ENCODE results near the gene MED8.
"Not testable (repeated sequence)": the region's sequence is repeated elsewhere in the genome, so short reads cannot be mapped to it uniquely, and the experiment has no call there.

The MED8 gene

DNA sequence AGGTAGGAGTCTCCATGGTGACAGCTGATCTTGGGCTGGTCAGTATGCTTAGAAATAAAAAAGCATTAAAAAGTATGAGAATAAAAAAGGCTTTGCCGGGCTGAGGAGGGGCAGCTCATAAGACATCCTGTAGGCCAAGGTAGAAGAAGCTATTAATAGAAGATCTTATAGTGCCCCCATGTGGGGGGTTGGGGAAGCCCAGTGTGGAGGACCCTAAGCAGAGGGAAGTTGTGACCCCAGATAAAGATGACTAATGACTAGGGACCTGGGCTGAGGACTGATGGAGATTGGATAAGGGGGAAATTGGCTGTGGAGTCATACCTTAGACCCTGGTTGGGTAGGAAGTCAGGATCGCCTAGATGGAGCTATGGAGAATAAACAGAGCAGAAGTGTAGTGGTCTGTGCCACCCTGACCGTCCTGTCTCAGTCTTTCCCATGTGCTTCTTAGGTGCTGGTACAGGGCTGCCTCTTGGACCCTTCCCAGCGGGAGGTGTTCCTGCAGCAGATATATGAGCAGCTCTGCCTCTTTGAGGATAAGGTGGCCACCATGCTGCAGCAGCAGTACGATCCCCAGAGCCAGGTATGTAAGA lies 25.1 kb upstream of the MED8 start:
- no peak overlapping the region for H2AFZ ChIP-seq (ENCODE audit: low read depth)
- H3K27me3 ChIP-seq (ENCODE audit: insufficient read depth, low read depth), result no peaks in the 10 kb centered on the region
- TF ChIP-seq, protein P1, sequence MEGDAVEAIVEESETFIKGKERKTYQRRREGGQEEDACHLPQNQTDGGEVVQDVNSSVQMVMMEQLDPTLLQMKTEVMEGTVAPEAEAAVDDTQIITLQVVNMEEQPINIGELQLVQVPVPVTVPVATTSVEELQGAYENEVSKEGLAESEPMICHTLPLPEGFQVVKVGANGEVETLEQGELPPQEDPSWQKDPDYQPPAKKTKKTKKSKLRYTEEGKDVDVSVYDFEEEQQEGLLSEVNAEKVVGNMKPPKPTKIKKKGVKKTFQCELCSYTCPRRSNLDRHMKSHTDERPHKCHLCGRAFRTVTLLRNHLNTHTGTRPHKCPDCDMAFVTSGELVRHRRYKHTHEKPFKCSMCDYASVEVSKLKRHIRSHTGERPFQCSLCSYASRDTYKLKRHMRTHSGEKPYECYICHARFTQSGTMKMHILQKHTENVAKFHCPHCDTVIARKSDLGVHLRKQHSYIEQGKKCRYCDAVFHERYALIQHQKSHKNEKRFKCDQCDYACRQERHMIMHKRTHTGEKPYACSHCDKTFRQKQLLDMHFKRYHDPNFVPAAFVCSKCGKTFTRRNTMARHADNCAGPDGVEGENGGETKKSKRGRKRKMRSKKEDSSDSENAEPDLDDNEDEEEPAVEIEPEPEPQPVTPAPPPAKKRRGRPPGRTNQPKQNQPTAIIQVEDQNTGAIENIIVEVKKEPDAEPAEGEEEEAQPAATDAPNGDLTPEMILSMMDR (conservative IDR thresholded peaks at IDR 0.05; ENCODE audit: low read depth, low read length), result peak; percentile 72
- no peak overlapping the region for H3K27ac ChIP-seq
- H3K9ac ChIP-seq, result no peak overlapping the region
- H3K4me3 ChIP-seq (IDR thresholded peaks at IDR 0.05; ENCODE audit: insufficient read depth, low read depth, low read length), result no peak overlapping the region
- no peak overlapping the region for H3K4me2 ChIP-seq
- no peaks in the 10 kb centered on the region for H4K20me1 ChIP-seq (ENCODE audit: insufficient read depth)
- H3K36me3 ChIP-seq (ENCODE audit: insufficient read depth), result no peaks in the 10 kb centered on the region
- H3K79me2 ChIP-seq (ENCODE audit: insufficient read depth, low read depth), result no peaks in the 10 kb centered on the region
- no peaks in the 10 kb centered on the region for H3K4me1 ChIP-seq (ENCODE audit: low read depth, poor library complexity, severe bottlenecking)

DNA sequence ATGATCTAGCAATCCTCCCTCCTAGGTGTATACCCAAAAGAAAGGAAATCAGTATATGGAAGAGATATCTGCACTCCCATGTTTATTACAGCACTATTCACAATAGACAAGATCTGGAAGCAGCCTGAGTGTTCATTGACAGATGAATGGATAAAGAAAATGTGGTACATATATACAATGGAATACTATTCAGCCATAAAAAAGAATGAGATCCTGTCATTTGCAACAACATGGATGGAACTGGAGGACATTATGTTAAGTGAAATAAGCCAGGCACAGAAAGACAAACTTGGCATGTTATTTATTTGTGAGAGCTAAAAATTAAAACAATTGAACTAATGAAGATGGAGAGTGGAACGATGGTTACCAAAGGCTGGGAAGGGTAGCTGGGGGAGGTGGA lies 23.8 kb upstream of the MED8 start:
- not testable (repeated sequence) for H4K20me1 ChIP-seq (ENCODE audit: insufficient read depth); H3K4me1 ChIP-seq (ENCODE audit: low read depth, poor library complexity, severe bottlenecking); H3K27ac ChIP-seq; H3K36me3 ChIP-seq (ENCODE audit: insufficient read depth); H2AFZ ChIP-seq (ENCODE audit: low read depth); H3K27me3 ChIP-seq (ENCODE audit: insufficient read depth, low read depth); H3K4me3 ChIP-seq (IDR thresholded peaks at IDR 0.05; ENCODE audit: insufficient read depth, low read depth, low read length); H3K4me2 ChIP-seq; H3K9ac ChIP-seq; H3K79me2 ChIP-seq (ENCODE audit: insufficient read depth, low read depth)

DNA sequence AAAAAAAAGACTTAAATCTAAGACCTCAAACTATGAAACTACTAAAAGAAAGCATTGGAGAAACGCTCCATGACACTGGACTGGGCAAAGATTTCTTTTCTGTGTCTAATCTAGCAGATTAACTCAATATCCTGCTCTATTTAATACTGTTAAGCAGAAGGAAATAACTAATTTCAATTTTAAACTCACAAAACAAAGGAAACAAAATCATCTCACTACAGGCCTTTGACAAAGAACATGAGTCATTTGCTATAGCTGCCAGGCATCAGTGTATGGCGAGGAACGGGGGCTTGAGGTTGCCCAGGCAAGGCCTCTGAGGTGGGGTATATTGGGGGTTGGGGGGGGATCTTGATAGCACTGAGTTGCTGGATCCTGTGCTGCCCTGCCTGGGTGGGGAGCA lies 21.0 kb upstream of the MED8 start:
- no peaks in the 10 kb centered on the region for H3K79me2 ChIP-seq (ENCODE audit: insufficient read depth, low read depth)
- no peaks in the 10 kb centered on the region for H3K4me1 ChIP-seq (ENCODE audit: low read depth, poor library complexity, severe bottlenecking)
- no peak overlapping the region for H2AFZ ChIP-seq (ENCODE audit: low read depth)
- H4K20me1 ChIP-seq (ENCODE audit: insufficient read depth), result no peaks in the 10 kb centered on the region
- H3K4me3 ChIP-seq (IDR thresholded peaks at IDR 0.05; ENCODE audit: insufficient read depth, low read depth, low read length), result no peak overlapping the region
- H3K9ac ChIP-seq, result no peak overlapping the region
- no peak overlapping the region for H3K27ac ChIP-seq
- TF ChIP-seq, protein P1 (conservative IDR thresholded peaks at IDR 0.05; ENCODE audit: low read depth, low read length), result no peak
- H3K27me3 ChIP-seq (ENCODE audit: insufficient read depth, low read depth), result no peaks in the 10 kb centered on the region
- no peak overlapping the region for H3K4me2 ChIP-seq
- no peaks in the 10 kb centered on the region for H3K36me3 ChIP-seq (ENCODE audit: insufficient read depth)

DNA sequence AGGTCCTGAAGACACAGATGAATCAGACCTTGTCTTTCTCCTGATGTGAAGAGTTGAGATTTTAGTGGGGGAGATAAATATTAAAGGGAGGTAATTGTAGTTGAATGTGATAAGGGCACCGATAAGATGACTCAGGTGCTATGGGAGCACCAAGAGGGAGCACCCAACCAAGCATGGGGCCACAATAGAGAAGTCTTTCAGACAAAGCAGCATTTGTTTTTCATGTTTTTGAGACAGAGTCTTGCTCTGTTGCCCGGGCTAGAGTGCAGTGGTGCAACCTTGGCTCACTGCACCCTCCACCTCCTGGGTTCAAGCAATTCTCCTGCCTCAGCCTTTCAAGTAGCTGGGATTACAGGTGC lies 16.3 kb upstream of the MED8 start:
- Histone ChIP-seq H3K9ac (no peak overlapping the region), H3K4me1 (ENCODE audit: low read depth, poor library complexity, severe bottlenecking) (no peaks in the 10 kb centered on the region), H3K79me2 (ENCODE audit: insufficient read depth, low read depth) (no peaks in the 10 kb centered on the region), H2AFZ (ENCODE audit: low read depth) (no peak overlapping the region), H3K27me3 (ENCODE audit: insufficient read depth, low read depth) (no peaks in the 10 kb centered on the region), H3K27ac (no peak overlapping the region), H3K36me3 (ENCODE audit: insufficient read depth) (peaks cover 3% of the 10 kb centered on the region; the same call in 1 of the 2 replicates), H3K4me3 (IDR thresholded peaks at IDR 0.05; ENCODE audit: insufficient read depth, low read depth, low read length) (no peak overlapping the region), H4K20me1 (ENCODE audit: insufficient read depth) (no peaks in the 10 kb centered on the region), H3K4me2 (no peak overlapping the region)
- TF ChIP-seq, protein P1 (conservative IDR thresholded peaks at IDR 0.05; ENCODE audit: low read depth, low read length), result no peak

DNA sequence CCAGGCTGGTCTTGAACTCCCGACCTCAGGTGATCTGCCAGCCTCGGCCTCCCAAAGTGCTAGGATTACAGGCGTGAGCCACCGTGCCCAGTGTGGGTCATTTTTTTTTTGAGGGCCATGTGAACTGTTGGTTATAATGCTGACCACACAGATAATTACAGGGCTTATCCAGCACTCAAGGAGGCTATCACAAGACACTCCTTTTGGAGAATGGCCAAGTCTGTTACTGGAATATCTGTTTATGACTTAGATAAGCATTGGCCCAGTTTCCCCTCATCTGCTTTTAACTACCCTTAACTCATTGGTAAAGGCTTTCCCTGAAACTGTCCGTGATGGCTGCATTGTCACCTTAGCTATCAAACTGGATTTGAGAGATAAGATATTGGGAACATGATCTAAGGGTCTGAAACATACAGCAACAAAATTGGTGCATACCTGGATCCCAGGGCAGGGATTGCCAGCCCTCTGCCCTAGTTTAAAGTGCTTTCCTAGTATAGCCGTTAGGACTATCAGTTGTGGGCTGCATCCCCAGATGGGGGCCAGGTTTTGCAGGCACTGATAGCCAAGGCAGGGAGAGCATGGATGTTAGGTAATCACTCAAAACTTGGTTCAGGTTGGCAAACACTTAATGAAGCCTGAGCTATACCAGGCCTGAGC lies 15.7 kb upstream of the MED8 start:
- H3K4me3 ChIP-seq (IDR thresholded peaks at IDR 0.05; ENCODE audit: insufficient read depth, low read depth, low read length), result no peak overlapping the region

More for the DNA sequence above, 15.7 kb upstream of the MED8 start:
- H3K27ac ChIP-seq, result no peak overlapping the region
- H3K4me2 ChIP-seq, result no peak overlapping the region
- no peaks in the 10 kb centered on the region for H3K4me1 ChIP-seq (ENCODE audit: low read depth, poor library complexity, severe bottlenecking)
- H2AFZ ChIP-seq (ENCODE audit: low read depth), result no peak overlapping the region
- H3K9ac ChIP-seq, result no peak overlapping the region
- no peaks in the 10 kb centered on the region for H4K20me1 ChIP-seq (ENCODE audit: insufficient read depth)
- H3K36me3 ChIP-seq (ENCODE audit: insufficient read depth), result peaks cover 3% of the 10 kb centered on the region; the same call in 1 of the 2 replicates
- TF ChIP-seq, protein P1 (conservative IDR thresholded peaks at IDR 0.05; ENCODE audit: low read depth, low read length), result no peak
- no peaks in the 10 kb centered on the region for H3K27me3 ChIP-seq (ENCODE audit: insufficient read depth, low read depth)
- H3K79me2 ChIP-seq (ENCODE audit: insufficient read depth, low read depth), result no peaks in the 10 kb centered on the region

All from KMS-11 (cell line).